ENCODE results near the gene CASP6.

The CASP6 gene

GRCh38 chr4:109745830-109746229 is 42.6 kb upstream of the CASP6 start:
- no peak overlapping the region for H3K27ac ChIP-seq
- TF ChIP-seq CTCF (IDR thresholded peaks at IDR 0.05) (no peak), ZFX (IDR thresholded peaks at IDR 0.05; ENCODE audit: borderline replicate concordance) (no peak)

GRCh38 chr4:109739547-109739946 is 36.3 kb upstream of the CASP6 start:
- H3K27ac ChIP-seq = no peak overlapping the region
- TF ChIP-seq CTCF (IDR thresholded peaks at IDR 0.05) = no peak
- no peak for TF ChIP-seq ZFX (IDR thresholded peaks at IDR 0.05; ENCODE audit: borderline replicate concordance)

GRCh38 chr4:109738104-109738872 is 35.0 kb upstream of the CASP6 start:
- H3K27ac ChIP-seq = no peak overlapping the region
- TF ChIP-seq ZFX (IDR thresholded peaks at IDR 0.05; ENCODE audit: borderline replicate concordance) = no peak
- TF ChIP-seq CTCF (IDR thresholded peaks at IDR 0.05) = no peak

GRCh38 chr4:109735566-109736365 is 32.5 kb upstream of the CASP6 start:
- H3K27ac ChIP-seq = no peak overlapping the region
- no peak for TF ChIP-seq ZFX (IDR thresholded peaks at IDR 0.05; ENCODE audit: borderline replicate concordance)
- no peak for TF ChIP-seq CTCF (IDR thresholded peaks at IDR 0.05)

- no peak for TF ChIP-seq CTCF (IDR thresholded peaks at IDR 0.05)
- no peak for TF ChIP-seq ZFX (IDR thresholded peaks at IDR 0.05; ENCODE audit: borderline replicate concordance)
- H3K27ac ChIP-seq = no peak overlapping the region
Observed at GRCh38 chr4:109733728-109734127, 30.5 kb upstream of the CASP6 start.

GRCh38 chr4:109730619-109731545 is 27.6 kb upstream of the CASP6 start:
- TF ChIP-seq CTCF (IDR thresholded peaks at IDR 0.05) (no peak), ZFX (IDR thresholded peaks at IDR 0.05; ENCODE audit: borderline replicate concordance) (no peak)
- peak overlapping the region; percentile 70 for H3K27ac ChIP-seq
